T-helper 1 cell treated with Interleukin-12 subunit alpha and Interleukin-12 subunit beta and Interleukin-4 antibody, amounts not matched to agents 30 μg/mL and 1 μg/mL, for 36 hours (primary cell): ENCODE results near the gene TMPRSS11B.
"Not testable (repeated sequence)": the region's sequence is repeated elsewhere in the genome, so short reads cannot be mapped to it uniquely, and the experiment has no call there.

Source experiments
- H3K27ac Mint-ChIP-seq: one replicate; pipeline ENCODE4 v1.8.0; 2021; ENCODE audit warnings: mild to moderate bottlenecking, mixed read lengths
- H3K27me3 Mint-ChIP-seq: one replicate; pipeline ENCODE4 v1.8.0; 2021; ENCODE audit warnings: low read depth, mixed read lengths
- H3K36me3 Mint-ChIP-seq: one replicate; pipeline ENCODE4 v1.8.0; 2021; ENCODE audit warnings: low read depth, mixed read lengths
- H3K4me1 Mint-ChIP-seq: one replicate; pipeline ENCODE4 v1.8.0; 2021; ENCODE audit warnings: low read depth, mixed read lengths
- H3K4me3 Mint-ChIP-seq: one replicate; pipeline ENCODE4 v1.8.0; 2021; ENCODE audit warnings: mild to moderate bottlenecking, moderate library complexity, mixed read lengths
- H3K9me3 Mint-ChIP-seq: one replicate; pipeline ENCODE4 v1.8.0; 2021; ENCODE audit warnings: mixed read lengths

The TMPRSS11B gene, protein sequence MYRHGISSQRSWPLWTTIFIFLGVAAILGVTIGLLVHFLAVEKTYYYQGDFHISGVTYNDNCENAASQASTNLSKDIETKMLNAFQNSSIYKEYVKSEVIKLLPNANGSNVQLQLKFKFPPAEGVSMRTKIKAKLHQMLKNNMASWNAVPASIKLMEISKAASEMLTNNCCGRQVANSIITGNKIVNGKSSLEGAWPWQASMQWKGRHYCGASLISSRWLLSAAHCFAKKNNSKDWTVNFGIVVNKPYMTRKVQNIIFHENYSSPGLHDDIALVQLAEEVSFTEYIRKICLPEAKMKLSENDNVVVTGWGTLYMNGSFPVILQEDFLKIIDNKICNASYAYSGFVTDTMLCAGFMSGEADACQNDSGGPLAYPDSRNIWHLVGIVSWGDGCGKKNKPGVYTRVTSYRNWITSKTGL

DNA sequence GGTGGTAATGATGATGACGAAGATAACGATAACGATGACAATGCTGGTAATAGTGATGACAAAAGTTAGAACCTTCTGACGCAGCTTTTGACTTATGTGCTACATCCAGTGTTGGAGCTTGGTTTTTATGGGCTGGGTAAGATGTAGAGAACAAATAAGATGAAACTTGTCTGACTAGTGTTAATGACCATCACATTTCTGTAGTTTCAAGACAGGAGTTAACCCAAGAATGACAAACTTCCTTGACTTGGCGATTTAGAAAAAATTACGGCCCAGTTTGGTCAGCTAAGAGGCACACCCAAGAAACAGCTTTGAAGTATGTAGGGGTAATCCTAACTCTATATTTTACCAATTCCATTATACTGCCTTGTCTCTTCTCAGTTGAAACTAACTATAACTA, at the start of gene TMPRSS11B:
Gene TMPRSS11B, minus strand, starts transcription at position 101 of the 400 bp plus-strand sequence. CDS start 136 bp downstream, outside the sequence.
- Mint-ChIP-seq H3K4me1 (peaks cover 5% of the 10 kb centered on the region), H3K9me3 (no peaks in the 10 kb centered on the region), H3K4me3 (no peak within 1 kb of the TSS), H3K27me3 (no peaks in the 10 kb centered on the region), H3K27ac (no peak within 1 kb of the TSS), H3K36me3 (no peaks in the 10 kb centered on the region)

DNA sequence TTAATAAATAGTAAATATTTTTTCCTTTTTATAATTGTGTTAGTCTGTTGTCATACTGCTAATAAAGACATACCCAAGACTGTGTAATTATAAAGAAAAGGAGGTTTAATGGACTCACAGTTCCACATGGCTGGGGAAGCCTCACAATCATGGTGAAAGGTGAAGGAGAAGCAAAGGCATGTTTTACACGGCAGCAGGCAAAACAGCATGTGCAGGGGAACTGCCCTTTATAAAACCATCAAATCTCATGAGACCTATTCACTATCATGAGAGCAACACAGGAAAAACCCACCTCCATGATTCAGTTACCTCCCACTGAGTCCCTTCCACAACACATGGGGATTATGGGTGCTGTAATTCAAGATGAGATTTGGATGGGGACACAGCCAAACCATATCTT, 45.8 kb upstream of the TMPRSS11B start:
- Mint-ChIP-seq H3K4me1 (no peaks in the 10 kb centered on the region), H3K36me3 (no peaks in the 10 kb centered on the region), H3K27me3 (peaks cover 5% of the 10 kb centered on the region), H3K4me3 (no peak overlapping the region), H3K9me3 (no peaks in the 10 kb centered on the region), H3K27ac (no peak overlapping the region)

DNA sequence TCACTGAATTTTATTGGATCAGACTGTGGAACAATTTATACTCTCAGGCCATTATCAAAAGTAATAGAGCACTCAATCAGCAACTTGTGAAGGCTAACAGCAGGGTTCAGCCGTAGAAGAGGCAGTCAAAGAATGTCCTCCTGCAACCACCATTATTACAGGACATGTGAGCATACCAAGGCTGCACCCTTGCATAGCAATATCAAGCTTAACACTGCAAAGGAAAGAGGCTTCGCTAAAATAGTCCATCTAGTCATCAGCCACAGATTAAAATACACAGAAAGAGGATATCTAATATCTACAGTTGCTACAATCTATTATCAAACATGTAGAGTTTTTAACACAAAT, 42.9 kb upstream of the TMPRSS11B start:
- no peaks in the 10 kb centered on the region for H3K36me3 Mint-ChIP-seq
- no peaks in the 10 kb centered on the region for H3K9me3 Mint-ChIP-seq
- no peak overlapping the region for H3K4me3 Mint-ChIP-seq
- H3K27me3 Mint-ChIP-seq = peaks cover 5% of the 10 kb centered on the region
- H3K4me1 Mint-ChIP-seq = no peaks in the 10 kb centered on the region
- H3K27ac Mint-ChIP-seq = no peak overlapping the region

DNA sequence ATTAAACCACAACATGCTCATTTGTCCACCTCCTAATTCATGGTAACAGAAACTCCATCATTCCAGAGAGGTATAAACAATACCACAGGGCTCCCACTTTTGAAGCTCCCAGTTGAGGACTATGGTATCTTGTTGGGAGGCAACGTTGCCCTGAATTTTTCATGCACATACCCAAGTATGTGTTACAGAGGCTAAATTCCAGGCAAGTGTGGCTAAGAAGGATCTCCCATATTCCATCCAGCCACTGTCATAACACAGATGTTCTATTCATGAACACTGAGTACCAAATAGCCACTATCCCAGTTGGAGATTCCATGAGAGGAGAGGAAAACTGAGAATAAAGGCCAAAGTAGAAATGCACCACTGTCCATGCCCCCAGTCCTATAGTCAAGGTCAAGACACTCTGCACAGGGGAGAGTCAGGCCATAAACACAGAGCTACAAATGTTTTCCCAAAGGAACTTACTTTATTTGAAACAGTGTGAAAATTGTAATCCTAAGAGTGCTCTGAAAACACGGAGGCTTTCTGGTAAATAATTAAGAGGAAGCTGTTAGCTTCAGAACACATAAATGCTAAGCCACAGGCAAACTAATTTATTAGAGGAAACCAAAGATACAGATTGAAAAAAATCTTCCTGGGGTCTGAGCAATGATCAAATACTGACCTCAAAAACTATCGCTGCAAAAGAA, 42.4 kb upstream of the TMPRSS11B start:
- Mint-ChIP-seq H3K36me3 (no peaks in the 10 kb centered on the region), H3K4me1 (no peaks in the 10 kb centered on the region), H3K4me3 (no peak overlapping the region), H3K27me3 (peaks cover 5% of the 10 kb centered on the region), H3K9me3 (no peaks in the 10 kb centered on the region), H3K27ac (no peak overlapping the region)

DNA sequence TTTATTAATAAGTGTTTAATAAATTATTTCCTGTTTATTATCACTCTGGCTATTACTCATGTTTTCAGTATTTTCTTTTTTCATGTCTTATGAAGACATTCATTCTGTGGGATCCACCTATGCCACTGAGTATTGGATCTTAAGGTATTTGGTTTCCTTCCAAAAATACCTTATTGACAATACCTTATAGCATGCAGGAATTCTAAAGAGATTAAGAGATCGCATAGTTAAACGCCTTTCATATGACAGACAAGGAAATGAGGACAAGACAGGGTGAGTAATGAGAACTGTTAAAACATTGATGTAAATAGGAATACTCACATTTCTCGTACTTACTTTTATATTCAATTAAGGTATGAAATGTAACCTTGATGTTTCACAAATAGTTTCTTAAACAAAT, 38.2 kb upstream of the TMPRSS11B start:
- Mint-ChIP-seq H3K9me3 (no peaks in the 10 kb centered on the region), H3K36me3 (no peaks in the 10 kb centered on the region), H3K27me3 (no peaks in the 10 kb centered on the region), H3K27ac (no peak overlapping the region), H3K4me3 (no peak overlapping the region), H3K4me1 (no peaks in the 10 kb centered on the region)

DNA sequence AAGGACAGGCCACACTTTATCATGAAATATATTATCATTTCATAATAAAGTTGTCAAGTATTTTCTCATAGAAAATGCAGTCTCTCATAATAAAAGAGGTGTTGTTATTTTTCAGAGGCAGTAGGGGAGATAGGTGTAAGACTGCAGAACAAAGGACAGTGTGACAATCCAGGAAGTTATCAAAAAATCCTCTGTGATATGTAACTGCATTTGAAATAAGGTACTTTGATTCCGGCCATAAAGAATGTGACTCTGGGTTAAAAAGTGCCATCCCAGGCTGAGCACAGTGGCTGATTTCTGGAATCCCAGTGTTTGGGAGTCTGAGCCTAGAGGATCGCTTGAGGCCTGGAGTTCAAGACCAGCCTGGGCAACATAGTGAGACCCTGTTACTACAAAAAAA, 37.6 kb upstream of the TMPRSS11B start:
- no peak overlapping the region for H3K27ac Mint-ChIP-seq

DNA sequence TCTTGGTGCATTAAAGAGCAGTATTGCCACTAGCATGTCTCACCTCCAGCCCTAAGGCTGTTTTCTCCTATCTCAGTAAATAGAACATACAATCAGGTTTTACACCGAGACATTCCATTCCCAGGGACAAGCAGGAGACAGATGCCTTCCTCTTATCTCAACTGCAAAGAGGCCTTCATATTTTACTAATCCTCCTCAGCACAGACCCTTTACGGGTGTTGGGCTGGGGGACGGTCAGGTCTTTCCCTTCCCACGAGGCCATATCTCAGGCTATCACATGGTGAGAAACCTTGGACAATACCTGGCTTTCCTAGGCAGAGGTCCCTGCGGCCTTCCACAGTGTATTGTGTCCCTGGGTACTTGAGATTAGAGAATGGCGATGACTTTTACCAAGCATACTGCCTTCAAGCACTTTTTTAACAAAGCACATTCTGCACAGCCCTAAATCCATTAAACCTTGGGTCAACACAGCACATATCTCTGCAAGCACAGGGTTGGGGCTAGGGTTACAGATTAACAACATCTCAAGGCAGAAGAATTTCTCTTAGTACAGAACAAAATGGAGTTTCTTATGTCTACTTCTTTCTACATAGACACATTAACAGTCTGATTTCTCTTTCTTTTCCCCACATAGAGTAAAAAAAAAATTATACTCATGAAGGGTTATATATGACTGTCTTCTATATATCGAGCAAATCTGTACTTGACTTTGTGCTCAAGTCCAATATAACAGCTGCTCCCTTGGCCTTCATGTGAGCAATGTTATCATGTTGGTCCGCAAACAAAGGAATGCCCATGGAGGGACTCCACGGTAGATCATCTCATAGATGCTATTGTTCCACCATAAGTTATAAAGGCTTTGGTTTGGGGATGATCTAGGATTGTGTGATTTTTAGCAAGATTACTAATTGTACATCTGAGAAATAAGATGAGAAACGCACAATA, 36.6 kb upstream of the TMPRSS11B start:
- not testable (repeated sequence) for H3K9me3 Mint-ChIP-seq, H3K36me3 Mint-ChIP-seq, H3K27ac Mint-ChIP-seq, H3K4me1 Mint-ChIP-seq, H3K4me3 Mint-ChIP-seq, H3K27me3 Mint-ChIP-seq

More for the DNA sequence above, 37.6 kb upstream of the TMPRSS11B start:
- H3K36me3 Mint-ChIP-seq = no peaks in the 10 kb centered on the region
- H3K4me3 Mint-ChIP-seq = no peak overlapping the region
- no peaks in the 10 kb centered on the region for H3K9me3 Mint-ChIP-seq
- H3K4me1 Mint-ChIP-seq = no peaks in the 10 kb centered on the region
- no peaks in the 10 kb centered on the region for H3K27me3 Mint-ChIP-seq

DNA sequence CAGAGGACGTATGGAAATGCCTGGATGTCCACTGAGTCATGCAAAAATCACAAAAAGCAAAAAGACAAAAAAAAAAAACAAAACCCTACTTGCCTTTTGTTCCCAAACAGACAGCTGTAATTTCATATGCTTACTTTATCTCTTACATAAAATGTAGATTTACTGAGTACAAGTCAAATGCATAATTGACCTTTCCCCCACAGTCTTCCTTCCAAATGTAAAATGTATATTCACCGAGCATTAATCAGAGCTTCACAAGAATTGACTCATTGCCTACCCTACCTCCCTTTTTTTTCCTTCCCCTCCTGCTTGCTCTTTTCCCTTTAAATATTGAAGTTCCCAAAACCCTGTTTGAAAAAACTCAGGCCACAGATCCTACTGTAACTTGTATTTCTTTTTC, 32.5 kb upstream of the TMPRSS11B start:
- no peaks in the 10 kb centered on the region for H3K9me3 Mint-ChIP-seq
- H3K36me3 Mint-ChIP-seq = no peaks in the 10 kb centered on the region
- peaks cover 9% of the 10 kb centered on the region for H3K27me3 Mint-ChIP-seq
- H3K4me3 Mint-ChIP-seq = no peak overlapping the region
- H3K27ac Mint-ChIP-seq = no peak overlapping the region
- H3K4me1 Mint-ChIP-seq = no peaks in the 10 kb centered on the region

DNA sequence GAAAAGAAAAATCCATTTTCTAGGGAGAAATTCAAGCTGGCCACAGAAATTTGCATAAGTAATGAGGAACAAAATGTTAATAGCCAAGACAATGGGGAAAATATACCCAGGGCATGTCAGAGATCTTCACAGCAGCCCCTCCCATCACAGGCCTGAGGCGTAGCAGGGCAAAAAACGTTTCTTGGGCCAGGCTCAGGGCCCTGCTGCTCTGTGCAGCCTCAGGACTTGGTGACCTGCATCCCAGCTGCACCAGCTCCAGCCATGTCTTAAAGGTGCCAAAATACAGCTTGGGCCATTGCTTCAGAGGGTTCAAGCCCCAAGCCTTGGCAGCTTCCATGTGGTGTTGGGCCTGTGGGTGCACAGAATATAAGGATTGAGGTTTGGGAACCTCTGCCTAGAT, 32.1 kb upstream of the TMPRSS11B start:
- Mint-ChIP-seq H3K27ac (no peak overlapping the region), H3K27me3 (peaks cover 12% of the 10 kb centered on the region), H3K36me3 (no peaks in the 10 kb centered on the region), H3K9me3 (no peaks in the 10 kb centered on the region), H3K4me1 (no peaks in the 10 kb centered on the region), H3K4me3 (no peak overlapping the region)

DNA sequence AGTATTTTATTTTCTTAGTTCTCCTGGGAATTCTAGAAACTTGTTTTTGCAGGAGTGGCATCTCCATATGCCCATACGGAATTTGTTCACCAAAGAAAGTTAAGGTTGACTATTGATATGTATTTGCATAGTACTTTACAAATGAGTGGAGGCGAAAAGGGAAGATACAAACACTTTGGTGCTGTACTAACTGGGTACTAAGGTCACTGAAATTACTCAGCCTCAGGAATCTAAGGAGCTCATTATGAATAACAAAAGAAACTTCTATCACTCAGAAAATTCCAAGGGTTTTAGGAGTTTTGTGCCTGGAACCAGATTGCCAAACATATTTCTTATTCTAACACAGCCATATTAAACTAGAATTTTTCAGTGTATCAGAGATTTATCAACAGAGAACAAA, 27.4 kb upstream of the TMPRSS11B start:
- Mint-ChIP-seq H3K4me3 (no peak overlapping the region), H3K36me3 (no peaks in the 10 kb centered on the region), H3K27me3 (peaks cover 12% of the 10 kb centered on the region), H3K4me1 (peaks cover 1% of the 10 kb centered on the region), H3K27ac (no peak overlapping the region), H3K9me3 (no peaks in the 10 kb centered on the region)

DNA sequence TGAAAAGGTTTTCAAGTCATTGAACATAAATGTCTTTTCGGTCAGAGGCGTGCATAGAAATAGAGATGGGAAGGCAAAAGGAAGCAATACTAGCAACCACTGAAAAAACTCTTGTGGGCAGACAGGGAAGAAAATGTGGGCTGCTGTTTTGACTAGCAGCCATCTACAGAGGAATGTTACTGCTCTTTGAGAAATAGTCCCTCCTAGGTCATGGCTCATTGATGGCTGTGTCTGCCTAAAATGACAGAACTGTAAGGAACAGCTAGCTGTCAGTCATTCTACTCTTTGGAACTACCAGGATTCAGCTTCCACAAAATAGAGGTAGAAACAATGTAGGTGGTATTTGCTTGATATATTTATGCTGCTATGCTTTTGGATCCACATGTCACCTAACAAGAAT, 26.9 kb upstream of the TMPRSS11B start:
- Mint-ChIP-seq H3K4me3 (no peak overlapping the region), H3K9me3 (no peaks in the 10 kb centered on the region), H3K27ac (no peak overlapping the region), H3K27me3 (peaks cover 12% of the 10 kb centered on the region), H3K4me1 (peaks cover 5% of the 10 kb centered on the region), H3K36me3 (no peaks in the 10 kb centered on the region)

DNA sequence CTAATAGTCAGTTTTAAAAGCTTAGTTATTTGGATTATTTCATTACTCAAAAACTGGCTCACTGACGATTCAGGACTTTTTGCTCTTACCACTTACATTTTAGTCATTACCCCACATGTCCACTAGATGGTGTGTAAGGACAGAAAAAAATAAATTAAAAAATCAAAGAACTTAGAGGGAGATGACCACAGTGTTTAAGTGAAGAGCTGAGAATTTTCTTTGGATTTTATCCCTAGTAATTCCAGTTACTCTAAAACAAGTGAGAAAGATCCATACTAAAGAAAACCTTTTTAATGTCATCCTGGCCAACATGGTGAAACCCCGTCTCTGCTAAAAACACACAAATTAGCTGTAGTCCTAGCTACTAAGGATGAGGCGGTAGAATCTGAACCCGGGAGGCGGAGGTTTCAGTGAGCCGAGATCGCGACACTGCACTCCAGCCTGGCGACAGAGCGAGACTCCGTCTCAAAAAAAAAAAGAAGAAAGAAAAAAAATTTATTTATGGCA, 26.4 kb upstream of the TMPRSS11B start:
- no peaks in the 10 kb centered on the region for H3K9me3 Mint-ChIP-seq
- peaks cover 5% of the 10 kb centered on the region for H3K4me1 Mint-ChIP-seq
- no peaks in the 10 kb centered on the region for H3K36me3 Mint-ChIP-seq
- H3K4me3 Mint-ChIP-seq = no peak overlapping the region
- no peak overlapping the region for H3K27ac Mint-ChIP-seq
- peaks cover 12% of the 10 kb centered on the region for H3K27me3 Mint-ChIP-seq

DNA sequence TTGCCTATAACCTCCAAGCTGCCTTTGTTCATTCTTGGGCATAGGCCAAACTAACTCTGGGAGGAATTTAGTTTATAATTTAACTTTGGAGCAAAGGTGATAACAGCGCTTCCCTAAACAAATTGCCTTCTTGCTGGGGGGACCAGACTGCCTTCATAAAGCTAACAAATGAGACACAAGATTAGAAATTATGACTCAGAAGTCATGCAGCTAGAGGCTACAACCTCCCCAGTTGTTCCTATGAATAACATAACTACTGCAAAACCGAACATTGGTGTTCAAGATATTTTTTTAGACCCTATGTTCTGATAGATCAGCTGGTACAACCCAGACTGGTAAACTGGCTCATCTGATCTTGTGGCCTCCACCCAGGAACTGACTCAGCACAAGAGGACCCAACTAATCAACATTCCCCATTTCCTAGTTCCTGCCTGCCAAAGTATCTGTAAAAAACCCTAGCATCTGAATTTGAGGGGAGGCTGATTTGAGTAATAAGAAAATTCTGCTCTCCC, 22.0 kb upstream of the TMPRSS11B start:
- H3K36me3 Mint-ChIP-seq = no peaks in the 10 kb centered on the region
- peaks cover 10% of the 10 kb centered on the region for H3K4me1 Mint-ChIP-seq
- no peak overlapping the region for H3K27ac Mint-ChIP-seq
- no peak overlapping the region for H3K4me3 Mint-ChIP-seq
- no peaks in the 10 kb centered on the region for H3K9me3 Mint-ChIP-seq
- no peaks in the 10 kb centered on the region for H3K27me3 Mint-ChIP-seq

DNA sequence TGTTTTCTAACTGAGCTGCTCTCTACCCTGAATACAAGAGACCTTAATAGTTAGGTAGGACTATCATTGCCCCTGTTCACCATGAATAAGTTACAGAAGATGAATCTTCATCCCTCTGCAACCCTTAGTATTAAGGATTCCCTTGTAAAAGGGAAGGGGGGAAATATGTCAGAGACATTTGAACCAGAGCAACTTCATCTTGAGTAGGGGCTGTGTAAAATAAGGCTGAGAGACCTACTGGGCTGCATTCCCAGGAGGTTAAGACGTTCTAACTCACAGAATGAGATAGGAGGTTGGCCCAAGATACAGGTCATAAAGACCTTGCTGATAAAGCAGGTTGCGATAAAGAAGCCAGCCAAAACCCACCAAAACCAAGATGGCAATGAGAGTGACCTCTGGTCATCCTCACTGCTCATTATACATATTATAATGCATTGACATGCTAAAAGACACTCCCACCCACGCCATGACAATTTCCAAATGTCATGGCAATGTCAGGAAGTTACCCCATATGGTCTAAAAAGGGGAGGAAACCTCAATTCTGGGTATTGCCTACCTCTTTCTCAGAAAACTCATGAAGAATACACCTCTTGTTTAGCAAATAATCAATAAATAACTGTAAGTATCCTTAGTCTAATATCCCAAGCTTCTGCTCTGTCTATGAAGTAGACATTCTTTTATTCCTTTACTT, 19.5 kb upstream of the TMPRSS11B start:
- no peak overlapping the region for H3K27ac Mint-ChIP-seq
- no peaks in the 10 kb centered on the region for H3K9me3 Mint-ChIP-seq

More for the DNA sequence above, 19.5 kb upstream of the TMPRSS11B start:
- Mint-ChIP-seq H3K4me1 (peaks cover 10% of the 10 kb centered on the region), H3K36me3 (no peaks in the 10 kb centered on the region), H3K4me3 (no peak overlapping the region), H3K27me3 (no peaks in the 10 kb centered on the region)
